Astrocyte of the cerebellum (primary cell): Measurements from ENCODE around the gene RNF19B.

Source experiments
- DNase-seq: peaks from one replicate; pipeline ENCODE4 v3.0.0-alpha.2; 2011; ENCODE audit warnings: low read depth
- H3K4me3 ChIP-seq: 2 replicates; pipeline ENCODE4 v1.5.1; 2011; ENCODE audit warnings: mild to moderate bottlenecking, low read depth, low read length, moderate library complexity
- in situ Hi-C: cut with HindIII; loops from 2 replicates; pipeline ENCODE4 v1.10.0; 2017; ENCODE audit warnings: low sequenced_read_pairs
- TF ChIP-seq, protein P1 (sequence below): IDR thresholded peaks from 2 replicates; pipeline ENCODE4 v1.5.1; 2012; ENCODE audit warnings: low read length, low read depth, moderate library complexity, mild to moderate bottlenecking; ENCODE audit errors: missing control alignments

Gene RNF19B

DNA sequence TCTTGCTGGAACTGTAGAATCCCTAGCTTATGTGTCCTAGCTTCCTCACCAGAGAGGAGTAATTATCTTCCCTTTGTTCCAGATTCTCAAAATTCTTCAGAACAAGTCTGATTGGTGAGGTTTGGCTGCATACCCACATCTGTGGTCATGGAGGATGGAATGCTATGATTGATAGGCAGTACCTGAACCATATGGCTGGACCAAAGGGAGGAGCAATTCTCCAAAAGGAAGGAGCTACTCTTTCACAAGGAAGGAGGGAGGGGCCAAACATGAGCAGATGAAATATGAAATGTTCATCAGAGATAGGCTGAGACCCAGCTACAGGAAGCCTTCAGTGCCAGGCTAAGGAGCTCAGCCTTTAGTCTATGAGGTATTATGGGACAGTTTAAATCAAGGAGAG is 5.0 kb upstream of the RNF19B start:
- peak; percentile 52 for DNase-seq
- no peak overlapping the region for H3K4me3 ChIP-seq
- TF ChIP-seq, protein P1, sequence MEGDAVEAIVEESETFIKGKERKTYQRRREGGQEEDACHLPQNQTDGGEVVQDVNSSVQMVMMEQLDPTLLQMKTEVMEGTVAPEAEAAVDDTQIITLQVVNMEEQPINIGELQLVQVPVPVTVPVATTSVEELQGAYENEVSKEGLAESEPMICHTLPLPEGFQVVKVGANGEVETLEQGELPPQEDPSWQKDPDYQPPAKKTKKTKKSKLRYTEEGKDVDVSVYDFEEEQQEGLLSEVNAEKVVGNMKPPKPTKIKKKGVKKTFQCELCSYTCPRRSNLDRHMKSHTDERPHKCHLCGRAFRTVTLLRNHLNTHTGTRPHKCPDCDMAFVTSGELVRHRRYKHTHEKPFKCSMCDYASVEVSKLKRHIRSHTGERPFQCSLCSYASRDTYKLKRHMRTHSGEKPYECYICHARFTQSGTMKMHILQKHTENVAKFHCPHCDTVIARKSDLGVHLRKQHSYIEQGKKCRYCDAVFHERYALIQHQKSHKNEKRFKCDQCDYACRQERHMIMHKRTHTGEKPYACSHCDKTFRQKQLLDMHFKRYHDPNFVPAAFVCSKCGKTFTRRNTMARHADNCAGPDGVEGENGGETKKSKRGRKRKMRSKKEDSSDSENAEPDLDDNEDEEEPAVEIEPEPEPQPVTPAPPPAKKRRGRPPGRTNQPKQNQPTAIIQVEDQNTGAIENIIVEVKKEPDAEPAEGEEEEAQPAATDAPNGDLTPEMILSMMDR: no peak
- in situ Hi-C loops: no loop called here

DNA sequence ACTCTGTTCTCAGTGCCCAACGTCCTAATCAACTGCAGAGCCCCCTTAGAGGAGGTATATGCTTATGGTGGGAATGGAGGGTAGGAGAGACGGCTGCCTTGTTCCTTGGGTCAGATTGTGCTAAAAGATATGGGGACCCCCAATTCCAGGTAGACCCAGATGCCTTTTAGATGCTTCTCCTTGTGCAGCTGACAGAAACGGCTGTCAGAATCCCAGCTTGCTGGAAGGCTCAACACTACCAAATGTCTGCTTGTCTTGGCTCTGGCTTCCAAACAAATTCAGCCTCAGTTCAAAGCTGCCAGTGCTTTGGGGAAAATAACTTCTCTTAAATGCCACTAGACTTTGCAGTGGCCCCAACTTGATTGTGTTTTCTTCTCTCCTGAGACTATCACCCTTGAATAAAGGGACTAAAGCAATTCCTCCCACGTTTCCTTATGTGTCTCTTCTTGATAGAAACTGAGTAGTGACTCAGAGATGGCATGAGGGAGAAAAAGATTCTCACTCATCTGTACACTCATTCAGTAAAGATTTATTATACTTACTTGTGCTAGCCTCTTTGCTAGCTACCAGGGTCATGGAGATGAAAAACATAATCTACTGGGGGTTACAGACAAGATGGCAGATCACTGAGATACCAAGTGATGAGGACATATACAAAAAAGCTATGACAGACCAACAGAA is 3.4 kb upstream of the RNF19B start:
- DNase-seq: no peak
- no peak overlapping the region for H3K4me3 ChIP-seq
- TF ChIP-seq, protein P1: no peak
- in situ Hi-C loops: no loop called here

DNA sequence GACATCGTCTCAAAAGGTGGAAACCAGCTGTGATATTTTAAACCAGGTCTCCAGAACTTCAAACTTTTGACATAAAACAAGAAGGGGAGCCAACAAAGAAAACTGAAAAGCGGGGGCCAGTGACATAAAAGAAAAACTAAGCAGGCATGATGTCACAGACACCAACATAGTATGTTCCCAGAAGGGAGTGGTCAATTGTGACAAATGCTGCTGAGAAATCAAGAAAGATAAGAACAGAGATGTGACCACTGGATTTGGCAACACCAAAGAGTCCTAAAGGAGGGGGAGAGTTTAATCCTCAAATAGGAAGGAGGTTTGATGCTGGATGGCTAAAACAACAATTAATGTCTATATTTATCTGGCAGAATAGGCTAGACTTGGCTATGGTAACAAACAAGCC is 2.3 kb upstream of the RNF19B start:
- in situ Hi-C loops: no loop called here
- H3K4me3 ChIP-seq: no peak overlapping the region
- no peak for DNase-seq
- TF ChIP-seq, protein P1: no peak

DNA sequence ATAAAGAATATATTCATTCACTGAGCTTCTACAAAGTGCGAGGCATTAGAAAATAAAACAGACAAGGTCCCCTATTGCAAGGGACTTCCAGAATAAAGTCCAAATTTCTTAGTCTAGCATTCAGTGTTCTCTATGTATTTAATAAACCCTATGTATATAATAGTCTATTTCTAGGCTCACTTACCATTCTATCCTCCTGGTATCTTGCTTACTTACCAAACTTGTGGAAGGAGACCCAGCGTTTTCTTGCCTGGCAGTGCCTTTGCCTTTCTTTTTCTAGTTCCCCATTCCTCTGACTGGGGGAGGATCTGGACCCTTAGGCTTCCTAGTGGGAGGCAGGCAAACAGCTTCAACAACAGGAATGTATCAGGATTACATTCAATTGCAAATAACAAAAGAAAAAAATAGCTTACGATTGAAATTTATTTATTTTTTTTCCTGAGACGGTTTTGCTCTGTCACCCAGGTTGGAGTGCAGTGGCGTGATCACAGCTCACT is 690 bp upstream of the RNF19B start:
- peak overlapping the region; percentile 72 for H3K4me3 ChIP-seq
- TF ChIP-seq, protein P1: no peak
- no peak for DNase-seq
- in situ Hi-C loops: no loop called here

DNA sequence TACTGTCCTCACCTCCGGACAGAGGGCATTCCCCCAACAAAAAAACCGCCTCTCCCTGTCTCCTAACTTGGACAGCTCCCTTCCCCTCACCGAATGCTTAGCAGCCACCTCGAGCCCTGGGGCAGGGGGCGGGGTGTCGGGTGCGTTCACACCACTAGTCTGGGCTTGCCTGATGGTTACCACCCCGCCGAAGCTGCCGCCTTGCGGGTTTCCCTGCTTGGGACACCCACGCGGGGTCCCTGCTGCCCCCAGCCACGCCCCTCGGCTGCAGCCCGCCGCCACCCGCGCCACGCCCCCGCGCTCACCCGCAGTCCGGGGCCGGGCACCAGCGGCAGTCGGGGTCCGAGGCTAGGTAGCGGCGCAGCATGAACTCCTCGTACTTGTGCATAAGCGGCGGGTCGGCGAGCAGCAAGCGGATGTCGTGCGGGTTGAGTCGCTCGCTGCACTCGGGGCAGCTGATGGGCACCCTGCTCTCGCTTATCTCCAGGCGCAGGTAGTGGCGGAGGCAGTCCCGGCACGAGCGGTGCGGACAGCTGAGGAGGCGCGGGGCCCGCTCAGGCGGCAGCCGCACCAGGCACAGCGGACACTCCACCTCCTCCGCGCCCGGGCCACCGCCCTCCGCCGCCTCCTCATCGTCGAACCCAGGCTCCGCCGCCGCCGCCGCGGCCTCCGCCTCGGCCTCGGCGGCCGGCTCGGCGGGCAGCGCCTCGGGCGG is 706 bp downstream of the RNF19B start:
- TF ChIP-seq, protein P1: no peak
- DNase-seq: no peak
- peak overlapping the region; percentile 72 for H3K4me3 ChIP-seq
- in situ Hi-C loops: no loop called here

DNA sequence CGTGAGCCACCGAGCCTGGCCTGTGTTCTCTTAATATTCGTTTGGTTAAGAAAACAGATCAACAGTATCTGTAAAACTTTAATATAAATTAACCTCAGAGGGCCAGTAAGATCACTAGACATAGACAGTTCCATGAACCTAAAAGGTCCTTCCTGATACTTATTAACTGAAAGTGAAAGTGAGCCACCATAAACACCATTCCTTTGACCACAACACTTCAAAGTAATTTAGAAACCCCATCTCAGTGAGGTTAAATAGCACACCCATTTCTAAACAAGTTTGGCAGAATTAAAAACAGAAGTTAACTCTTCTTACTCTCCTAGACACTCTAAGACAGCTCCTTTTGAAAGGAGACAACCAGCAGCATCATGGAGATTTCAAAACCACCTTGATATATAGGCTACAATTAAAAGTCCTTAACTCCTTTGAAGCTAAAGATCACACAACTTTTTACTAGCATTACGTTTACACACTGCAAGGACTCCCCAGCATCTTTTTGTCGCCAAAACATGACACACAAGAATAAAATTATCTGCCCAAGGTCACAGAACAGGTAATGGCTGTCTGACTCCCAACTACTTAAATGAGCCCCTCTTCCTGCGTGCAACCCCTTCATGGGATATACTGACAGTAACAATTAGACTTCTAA is 2.2 kb downstream of the RNF19B start:
- in situ Hi-C loops: no loop called here
- no peak for DNase-seq
- peak overlapping the region; percentile 72 for H3K4me3 ChIP-seq
- TF ChIP-seq, protein P1: no peak
